Right hindlimb (tissue), 1 donor: ENCODE data around the gene NCOR1.

Source experiments
- DNase-seq: peaks from one replicate; pipeline ENCODE4 v3.0.0-alpha.2; 2018

Gene NCOR1

DNA sequence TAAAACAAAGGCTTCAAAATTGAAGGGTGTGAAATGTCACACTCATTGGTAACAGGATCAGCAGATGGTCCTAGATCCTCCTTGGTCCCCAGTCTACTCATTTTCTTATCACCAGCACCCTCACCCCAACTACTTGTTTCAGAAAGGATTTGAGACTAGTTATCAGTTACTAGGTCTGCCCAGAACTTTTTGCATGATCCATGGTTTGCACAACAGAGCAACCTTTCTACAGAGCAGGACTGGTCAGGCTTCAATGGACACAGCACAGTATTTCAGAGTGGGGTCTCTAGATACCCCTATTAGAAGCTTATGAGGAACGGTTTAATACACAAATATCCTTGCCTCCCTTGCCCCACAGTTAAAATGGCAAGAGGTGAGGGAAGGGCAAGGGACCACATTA lies 190.1 kb downstream of the NCOR1 start:
- no peak for DNase-seq

DNA sequence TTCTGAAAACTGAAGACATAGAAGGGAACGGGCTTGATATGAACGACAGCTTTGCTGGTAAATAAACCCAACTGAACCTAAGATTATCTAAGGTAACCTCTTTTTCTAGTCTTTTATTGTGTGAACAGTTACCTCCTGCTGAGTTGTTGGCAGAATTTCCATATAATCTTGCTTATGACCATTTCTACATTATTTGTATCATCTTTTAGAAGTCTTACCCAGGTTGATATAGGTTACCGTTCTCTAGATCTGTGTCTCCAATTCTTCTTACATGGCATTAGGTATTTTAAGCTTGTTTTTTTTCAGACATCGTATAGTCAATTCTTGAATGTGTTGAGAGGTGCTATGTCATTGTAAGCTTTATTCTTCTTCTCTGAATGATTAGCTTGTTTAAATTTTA lies 191.5 kb downstream of the NCOR1 start:
- DNase-seq, result no peak

DNA sequence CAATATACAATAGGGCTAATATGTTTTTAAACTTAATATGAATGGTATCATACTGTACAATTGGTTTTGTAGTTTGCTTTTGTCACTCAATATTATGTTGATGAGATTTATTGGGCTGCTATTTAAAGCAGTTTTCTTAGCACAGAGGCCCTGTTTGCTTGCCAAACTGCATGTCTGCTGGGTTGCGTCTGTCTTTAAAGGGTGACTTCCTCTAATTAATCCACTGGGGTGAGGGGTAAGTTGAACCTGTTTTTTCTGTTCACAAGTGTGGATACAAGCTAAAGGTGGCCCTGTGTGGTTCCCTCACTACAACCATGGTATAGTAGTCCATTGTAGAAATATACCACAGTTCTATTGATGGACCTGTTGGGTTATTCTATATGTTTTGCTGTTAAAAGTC lies 196.0 kb downstream of the NCOR1 start:
- no peak for DNase-seq

DNA sequence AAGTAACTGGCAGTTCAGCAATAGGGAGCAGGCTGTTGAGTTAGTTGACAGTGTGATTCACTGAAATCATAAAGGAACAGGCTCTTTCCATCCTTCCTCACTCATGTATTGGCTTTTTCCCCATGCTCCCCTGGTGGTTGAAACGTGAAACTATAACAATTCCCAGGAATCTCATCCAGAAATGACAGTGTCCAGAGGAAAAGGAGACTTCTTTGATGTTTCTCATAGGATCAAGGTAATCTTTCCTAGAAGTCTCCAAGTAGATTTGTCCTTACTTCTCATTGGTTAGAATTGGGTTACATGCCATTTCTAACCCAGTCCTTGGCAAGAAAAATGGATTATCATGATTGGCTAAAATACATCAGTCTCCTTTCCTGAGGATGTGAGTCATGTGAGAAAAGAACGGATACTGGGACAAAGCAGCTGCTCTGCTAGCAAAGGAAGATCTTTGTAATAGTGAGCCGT lies 201.4 kb downstream of the NCOR1 start:
- no peak for DNase-seq

DNA sequence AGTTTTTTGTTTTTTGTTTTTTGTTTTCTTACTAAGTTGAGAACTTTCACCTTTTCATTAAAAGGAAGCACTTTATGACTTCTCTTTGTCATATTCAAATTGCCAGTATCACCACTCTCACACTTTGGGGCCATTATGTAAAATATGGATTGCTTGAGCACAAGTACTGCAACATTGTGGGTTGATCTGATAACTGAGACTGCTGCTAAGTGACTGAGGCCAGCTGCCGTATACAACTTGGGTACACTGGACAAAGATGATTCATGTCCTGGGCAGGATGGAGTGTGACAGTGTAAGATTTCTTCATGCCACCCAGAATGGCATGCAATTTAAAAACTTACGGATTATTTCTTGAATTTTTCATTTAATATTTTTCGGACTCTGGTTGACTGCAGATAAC lies 207.9 kb downstream of the NCOR1 start:
- no peak for DNase-seq

DNA sequence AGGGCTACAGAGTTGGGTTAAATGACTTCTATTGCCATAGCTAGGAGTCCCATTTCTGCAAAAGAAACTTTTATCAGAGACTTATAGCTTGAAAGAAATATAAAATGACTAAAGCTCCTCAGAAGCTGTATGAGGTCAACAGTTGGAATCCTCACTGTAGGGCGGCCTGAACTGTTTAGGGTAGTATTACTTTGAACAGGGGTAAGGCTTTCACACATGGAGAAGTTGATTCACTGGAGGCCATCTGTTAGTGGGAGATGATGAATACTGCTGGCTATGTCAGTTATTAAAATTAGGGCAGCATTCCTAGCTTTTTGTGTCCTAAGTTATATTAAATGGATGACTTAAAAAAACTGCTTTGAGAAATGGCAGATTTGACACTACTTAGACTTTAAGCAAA lies 209.7 kb downstream of the NCOR1 start:
- no peak for DNase-seq

DNA sequence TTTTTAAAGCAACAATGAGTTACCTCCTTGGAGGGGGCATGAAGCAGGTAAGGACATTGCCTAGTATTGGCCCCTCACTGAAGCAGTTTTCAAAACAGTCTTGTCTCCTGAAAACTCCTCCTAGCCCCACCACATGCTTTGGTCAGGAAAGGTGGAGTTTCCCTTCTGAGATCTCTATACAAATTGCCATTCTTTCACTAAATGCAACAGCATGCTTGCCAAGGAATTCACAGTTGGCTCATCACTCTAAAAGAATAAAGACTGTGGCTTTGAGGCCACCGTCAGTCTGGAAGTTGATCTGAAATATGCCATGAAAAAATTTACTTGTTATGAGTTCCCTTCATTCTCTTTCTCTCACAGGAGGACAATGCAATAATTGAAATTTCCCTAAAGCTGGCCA lies 211.5 kb downstream of the NCOR1 start:
- DNase-seq, result no peak

DNA sequence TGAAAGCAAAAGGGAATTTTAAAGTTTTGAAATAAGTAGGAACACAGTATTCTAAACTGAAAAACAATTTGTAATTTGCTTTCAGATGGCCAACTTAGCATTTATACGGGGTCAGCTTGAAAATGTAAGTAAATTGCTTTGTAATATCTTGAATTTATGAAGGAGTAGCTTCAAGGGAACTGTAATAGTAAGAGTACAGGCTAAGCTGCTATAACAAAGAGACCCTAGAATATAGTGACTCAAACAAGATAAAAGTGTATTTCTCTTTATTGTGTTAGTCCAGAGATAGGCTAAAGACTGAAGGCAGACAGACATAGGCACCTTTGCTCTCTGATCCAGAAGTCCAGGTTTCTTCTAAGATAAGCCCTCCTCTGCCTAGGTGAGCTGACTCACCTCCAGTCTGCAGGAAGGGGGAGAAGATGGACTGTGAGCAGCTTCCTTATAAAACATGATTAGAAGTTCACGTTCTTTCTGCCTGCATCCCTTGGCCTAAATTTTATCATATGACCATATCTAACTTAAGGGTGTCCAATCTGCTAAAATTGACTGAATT lies 212.6 kb downstream of the NCOR1 start:
- no peak for DNase-seq

DNA sequence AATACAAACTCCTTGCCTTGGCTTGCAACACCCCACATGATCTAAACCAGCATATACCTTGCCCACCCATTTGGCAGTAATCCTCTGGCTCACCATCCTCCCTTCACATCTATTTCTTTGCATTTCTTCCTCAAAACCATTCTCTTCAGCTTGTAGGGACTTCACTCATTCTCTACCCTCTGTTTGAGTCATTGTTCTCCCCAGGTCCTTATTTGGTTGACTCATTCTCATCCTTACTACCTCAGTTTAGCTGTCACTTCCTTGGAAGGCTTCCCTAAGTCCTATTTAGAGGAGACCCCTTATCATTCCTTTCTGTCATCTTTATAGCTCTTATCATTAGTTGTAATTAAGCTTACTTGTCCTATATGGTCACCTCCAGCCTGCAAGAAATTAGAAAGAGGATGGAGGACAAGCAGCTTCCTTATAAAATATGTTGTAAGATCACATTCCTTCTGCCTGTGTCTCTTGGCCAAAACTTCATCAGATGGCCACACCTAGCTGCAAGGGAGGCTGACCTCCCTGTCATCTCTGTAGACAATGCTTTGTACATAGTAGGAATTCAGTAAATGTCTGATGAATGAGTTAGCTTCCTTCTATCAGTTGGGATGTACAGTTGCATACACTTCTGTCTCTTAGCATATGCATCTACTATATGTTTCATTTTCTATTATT lies 214.0 kb downstream of the NCOR1 start:
- DNase-seq, result no peak

DNA sequence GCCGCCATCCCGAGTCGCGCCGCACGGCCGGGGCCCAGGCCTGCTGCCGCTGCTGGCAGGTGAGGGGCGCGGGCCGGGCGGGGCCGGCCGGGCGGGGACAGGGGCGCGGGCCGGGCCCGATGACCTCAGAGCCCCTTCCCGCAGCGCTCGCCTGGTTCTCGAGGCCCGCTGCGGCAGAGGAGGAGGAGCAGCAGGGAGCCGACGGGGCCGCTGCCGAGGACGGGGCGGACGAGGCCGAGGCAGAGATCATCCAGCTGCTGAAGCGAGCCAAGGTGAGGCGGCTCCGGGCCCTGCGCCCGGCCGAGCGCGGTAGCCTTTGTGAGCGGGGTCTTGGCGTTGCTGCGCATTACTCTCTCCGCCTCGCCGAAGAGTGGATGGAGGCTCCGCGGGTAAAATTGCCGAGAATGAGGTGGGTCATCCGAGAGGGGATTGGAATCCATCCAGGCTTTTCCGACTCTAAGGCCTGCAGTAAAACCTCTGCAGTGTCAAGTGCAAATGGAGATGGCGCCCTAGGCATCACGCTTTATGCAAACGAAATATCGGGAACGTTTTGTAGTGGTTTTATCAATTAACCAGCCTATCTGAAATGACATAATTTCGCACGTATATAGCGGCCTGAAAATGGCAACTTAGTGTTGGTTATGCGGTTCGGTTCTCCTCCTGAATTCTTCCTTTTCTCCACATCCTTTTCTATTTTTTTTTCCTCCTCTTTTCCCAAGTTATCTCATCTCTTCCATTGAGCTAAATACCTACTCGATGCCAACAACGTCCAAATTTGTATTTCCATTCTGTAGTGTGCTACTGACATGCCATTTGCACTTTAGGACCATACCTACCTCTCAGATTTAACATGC lies 215.1 kb downstream of the NCOR1 start:
- no peak for DNase-seq

DNA sequence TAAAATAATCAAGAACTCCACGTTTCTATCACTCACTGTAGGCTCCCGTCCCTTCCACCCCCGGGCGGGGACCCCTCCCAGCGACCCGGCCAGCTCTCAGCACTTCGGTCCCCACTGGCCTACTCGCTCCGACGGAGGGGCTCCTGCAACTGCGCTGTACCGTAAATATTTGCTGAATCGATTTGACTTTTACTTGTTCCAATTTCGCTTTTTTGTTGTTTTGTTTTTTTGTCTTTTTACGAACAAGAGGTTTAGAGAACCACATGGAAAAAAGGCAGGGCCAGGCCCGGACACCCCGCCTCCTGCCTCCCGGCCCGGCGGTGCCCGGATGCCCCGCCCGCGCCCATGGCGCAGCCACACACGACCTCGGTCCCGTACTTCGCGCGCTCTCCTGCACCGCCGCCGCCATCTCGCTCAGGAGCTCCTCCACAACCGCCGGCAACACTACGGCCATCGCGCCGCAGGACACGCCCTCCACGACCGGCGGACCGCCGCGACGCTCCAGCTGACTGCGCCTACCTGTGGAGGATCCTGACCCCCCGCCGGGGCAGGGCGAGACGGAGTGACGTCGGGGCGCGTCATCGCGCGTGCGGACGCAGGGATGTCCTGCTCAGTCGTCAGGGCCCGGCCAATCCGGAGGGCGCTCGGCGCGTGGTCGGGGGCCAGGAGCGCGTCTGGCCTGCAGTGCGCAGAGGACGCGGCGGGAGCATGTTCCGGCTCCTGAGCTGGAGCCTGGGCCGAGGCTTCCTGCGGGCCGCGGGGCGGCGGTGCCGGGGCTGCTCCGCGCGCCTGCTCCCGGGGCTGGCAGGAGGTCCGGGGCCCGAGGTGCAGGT lies 216.0 kb downstream of the NCOR1 start, which contains the start of the genes TTC19 and ZSWIM7:
TTC19 (plus strand) TSS at position 684 of the 833 bp plus-strand sequence; CDS start at position 709, 25 bp downstream.
ZSWIM7 (minus strand) TSS at position 564 of the 833 bp plus-strand sequence; CDS start at position 454, 110 bp downstream.
- DNase-seq, result peak; percentile 97

DNA sequence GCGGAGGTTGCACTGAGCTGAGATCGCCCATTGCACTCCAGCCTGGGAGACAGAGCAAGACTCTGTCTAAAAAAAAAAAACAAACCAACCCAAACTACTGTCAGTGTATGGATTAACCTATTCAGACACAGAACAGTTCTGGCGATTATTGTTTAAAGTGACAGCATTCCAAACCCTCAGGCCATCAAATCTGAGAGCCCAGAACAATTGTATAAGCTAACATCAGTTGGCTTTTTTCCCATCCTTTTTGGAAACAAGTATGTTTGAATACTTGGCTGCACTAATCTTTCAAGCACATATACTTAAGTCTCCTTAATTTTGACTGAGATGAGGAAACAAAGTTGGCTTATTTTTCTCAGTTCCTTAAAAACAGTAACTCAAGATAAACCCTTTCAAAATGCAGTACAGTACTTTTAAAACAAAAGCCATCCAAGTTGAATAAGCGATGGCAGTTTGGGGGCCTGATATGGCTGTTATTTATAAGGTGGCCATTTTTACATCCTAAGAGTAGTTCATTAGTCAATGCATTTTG lies 217.2 kb downstream of the NCOR1 start:
- DNase-seq, result no peak

DNA sequence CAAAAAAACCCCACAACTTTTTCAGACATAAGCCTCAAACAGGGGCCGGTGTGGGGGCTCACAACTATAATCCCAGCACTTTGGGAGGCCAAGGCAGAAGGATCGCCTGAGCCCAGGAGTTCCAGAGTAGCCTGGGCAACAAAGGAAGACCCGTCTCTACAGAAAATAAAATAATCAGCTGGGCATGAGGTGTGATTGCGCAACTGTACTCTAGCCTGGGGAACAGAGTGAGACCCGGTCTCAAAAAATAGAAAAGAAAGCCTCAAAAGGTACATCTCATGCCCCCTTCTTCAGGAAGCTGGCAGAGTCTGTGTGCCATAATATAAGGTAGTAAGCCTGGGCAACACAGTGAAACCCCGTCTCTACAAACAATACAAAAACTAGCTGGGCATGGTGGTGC lies 219.0 kb downstream of the NCOR1 start:
- no peak for DNase-seq

DNA sequence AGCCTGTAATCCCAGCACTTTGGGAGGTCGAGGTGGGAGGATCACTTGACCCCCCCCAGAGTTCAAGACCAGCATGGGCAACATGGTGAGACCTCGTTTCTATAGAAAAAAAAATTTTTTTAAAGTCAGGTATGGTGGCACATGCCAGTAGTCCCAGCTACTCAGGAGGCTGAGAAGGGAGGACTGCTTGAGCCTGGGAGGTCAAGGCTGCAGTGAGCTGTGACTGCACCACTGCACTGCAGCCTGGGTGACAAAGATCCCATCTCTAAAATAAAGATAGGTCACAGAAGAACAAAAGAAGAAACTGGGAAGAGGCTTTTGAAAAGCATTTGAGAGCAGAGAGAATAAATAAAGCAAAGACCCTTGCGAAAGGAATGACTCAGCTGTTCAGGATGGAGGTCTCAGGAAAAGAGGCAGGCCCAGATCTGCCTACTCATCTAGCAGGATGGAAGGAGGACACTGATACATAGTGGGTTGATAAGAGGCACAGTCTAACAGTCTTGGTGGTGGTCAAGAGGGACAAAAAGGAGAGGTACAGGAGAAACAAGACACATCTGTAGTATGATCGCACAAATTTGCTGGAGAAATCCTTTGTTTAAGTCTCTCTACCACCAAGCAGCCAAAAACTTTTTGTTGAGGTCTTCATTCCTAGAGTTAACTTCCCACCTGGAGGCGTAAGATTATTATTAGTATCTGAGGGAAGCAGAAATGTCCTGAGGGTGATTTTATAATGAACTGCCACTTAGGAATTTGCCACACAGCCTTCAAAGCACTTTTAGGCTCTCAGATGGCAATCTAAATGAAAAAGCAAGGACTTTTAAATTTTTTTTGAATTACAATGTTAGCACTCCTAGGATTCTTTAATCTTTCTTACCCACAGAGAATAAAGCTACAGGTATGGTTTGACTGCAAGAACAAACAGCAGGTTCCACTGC lies 233.4 kb downstream of the NCOR1 start:
- DNase-seq, result no peak

DNA sequence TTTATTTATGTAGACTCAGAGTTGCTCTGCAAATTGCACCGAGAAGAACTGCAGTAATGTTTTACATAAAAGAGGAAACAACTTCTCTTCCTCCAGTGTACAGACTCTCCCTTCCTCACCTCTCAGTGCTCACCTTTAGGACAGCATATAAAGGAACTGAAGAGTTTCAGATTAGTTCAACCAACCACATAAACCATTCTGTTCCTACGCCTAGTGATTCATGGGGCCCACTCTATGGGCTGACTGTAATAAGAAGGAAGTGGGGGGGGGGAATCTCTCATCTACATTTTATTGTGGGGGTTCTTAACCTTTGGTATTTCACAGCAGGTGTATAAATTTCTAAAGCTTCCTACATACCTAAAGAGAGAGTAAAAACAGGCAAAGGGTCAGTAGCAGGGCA lies 234.1 kb downstream of the NCOR1 start:
- no peak for DNase-seq
